Measurements from ENCODE around the gene TLR8.
"Not testable (repeated sequence)": the region's sequence is repeated elsewhere in the genome, so short reads cannot be mapped to it uniquely, and the experiment has no call there.

Gene TLR8

GRCh38 chrX:12898073-12898472, 8.3 kb upstream of the TLR8 start:
- FAIRE-seq, result no peak

- FAIRE-seq, result no peak
These were observed 6.9 kb upstream of the TLR8 start for GRCh38 chrX:12899506-12899905.

GRCh38 chrX:12901486-12901885, 4.9 kb upstream of the TLR8 start:
- no peak for FAIRE-seq

GRCh38 chrX:12903646-12904045, 2.8 kb upstream of the TLR8 start:
- FAIRE-seq, result no peak

GRCh38 chrX:12910423-12911121, 4.2 kb downstream of the TLR8 start:
- FAIRE-seq, result no peak

- no peak for FAIRE-seq
These were observed 4.7 kb downstream of the TLR8 start for GRCh38 chrX:12911122-12911470.

GRCh38 chrX:12912791-12913482, 6.5 kb downstream of the TLR8 start:
- FAIRE-seq, result no peak

- FAIRE-seq, result no peak
These were observed 11.3 kb downstream of the TLR8 start for GRCh38 chrX:12917753-12918152.

- FAIRE-seq, result no peak
These were observed 12.6 kb downstream of the TLR8 start for GRCh38 chrX:12919051-12919450.

GRCh38 chrX:12919620-12920019, 13.2 kb downstream of the TLR8 start:
- no peak for FAIRE-seq

GRCh38 chrX:12920990-12921389, 14.6 kb downstream of the TLR8 start:
- FAIRE-seq, result no peak

- no peak for FAIRE-seq
These were observed 15.6 kb downstream of the TLR8 start for GRCh38 chrX:12921886-12922598.

- FAIRE-seq, result no peak
These were observed 16.1 kb downstream of the TLR8 start for GRCh38 chrX:12922599-12922919.

GRCh38 chrX:12929701-12930100, 23.3 kb downstream of the TLR8 start:
- FAIRE-seq, result no peak

GRCh38 chrX:12930150-12930549, 23.7 kb downstream of the TLR8 start:
- no peak for FAIRE-seq

- no peak for FAIRE-seq
These were observed 25.8 kb downstream of the TLR8 start for GRCh38 chrX:12932244-12932643.

GRCh38 chrX:12934850-12935249, 28.4 kb downstream of the TLR8 start:
- no peak for FAIRE-seq

- no peak for FAIRE-seq
These were observed 30.5 kb downstream of the TLR8 start for GRCh38 chrX:12936947-12937346.

- FAIRE-seq, result not testable (repeated sequence)
These were observed 34.1 kb downstream of the TLR8 start for GRCh38 chrX:12940471-12940870.

- not testable (repeated sequence) for FAIRE-seq
These were observed 37.2 kb downstream of the TLR8 start for GRCh38 chrX:12943592-12943991.

- not testable (repeated sequence) for FAIRE-seq
These were observed 38.0 kb downstream of the TLR8 start for GRCh38 chrX:12944452-12944851.

- FAIRE-seq, result no peak
These were observed 39.1 kb downstream of the TLR8 start for GRCh38 chrX:12945494-12945893.

GRCh38 chrX:12946406-12946805, 40.0 kb downstream of the TLR8 start:
- FAIRE-seq, result no peak

GRCh38 chrX:12946838-12947544, 40.6 kb downstream of the TLR8 start:
- no peak for FAIRE-seq
